OCI-LY7 (cell line): ENCODE measurements around the gene MAP3K2. TPM values are rescaled to one million over a fixed set of nuclear protein-coding genes. Genes with fewer than 3 reads are reported as not detected.

ENCODE experiments used
- BruUV-seq: library from RNA; stranded (reverse); fragments of 400-500 nt; replicated peaks from 2 replicates; lab custom pipeline; 2021; lab: Mats Ljungman, UMichigan
- CTCF ChIA-PET: fragments of 300-600 bp; sonication (Branson Sonifier 250); formaldehyde crosslinking; loops from one replicate; lab custom pipeline; 2022; ENCODE audit warnings: antibody characterized with exemption; ENCODE audit not compliant: unreplicated experiment; lab: Charles Lee
- POLR2A ChIA-PET: fragments of 300-600 bp; sonication (Branson Sonifier 250); formaldehyde crosslinking; loops from one replicate; lab custom pipeline; 2022; ENCODE audit warnings: antibody characterized with exemption; lab: Charles Lee
- DNase-seq: peaks from one replicate; pipeline ENCODE4 v3.0.0-alpha.2; 2015; ENCODE audit warnings: low spot score
- H2AFZ ChIP-seq: fragments of 200-600 bp; sonication (generic), shearing (Covaris generic); 2 replicates; pipeline ENCODE4 v1.6.1; 2014; ENCODE audit warnings: mild to moderate bottlenecking, antibody characterized with exemption, low read length, moderate library complexity
- H3K27ac ChIP-seq: fragments of 200-600 bp; sonication (generic); 2 replicates; pipeline ENCODE4 v1.5.1; 2014; ENCODE audit warnings: mixed run types, low read depth, mild to moderate bottlenecking, moderate library complexity, low read length, inconsistent platforms; ENCODE audit not compliant: poor library complexity, severe bottlenecking
- H3K36me3 ChIP-seq: fragments of 200-600 bp; sonication (generic); 2 replicates; pipeline ENCODE4 v1.6.1; 2014; ENCODE audit warnings: mild to moderate bottlenecking, antibody characterized with exemption, low read length, moderate library complexity, mixed read lengths; ENCODE audit not compliant: insufficient read depth
- H3K4me1 ChIP-seq: fragments of 200-600 bp; sonication (generic); 2 replicates; pipeline ENCODE4 v1.5.1; 2014; ENCODE audit warnings: mild to moderate bottlenecking, low read length; ENCODE audit not compliant: insufficient read depth, poor library complexity, severe bottlenecking
- H3K4me2 ChIP-seq: fragments of 200-600 bp; sonication (generic); 2 replicates; pipeline ENCODE4 v1.6.1; 2014; ENCODE audit warnings: mild to moderate bottlenecking, low read length
- H3K4me3 ChIP-seq: fragments of 200-600 bp; sonication (generic); 2 replicates; pipeline ENCODE4 v1.5.1; 2014; ENCODE audit warnings: mild to moderate bottlenecking, low read depth, low read length; ENCODE audit not compliant: poor library complexity, severe bottlenecking
- H3K79me2 ChIP-seq: fragments of 200-600 bp; sonication (generic); 2 replicates; pipeline ENCODE4 v1.6.1; 2016; ENCODE audit warnings: low read depth, mild to moderate bottlenecking, low read length, moderate library complexity, mixed read lengths; ENCODE audit not compliant: insufficient read depth
- H3K9me2 ChIP-seq: fragments of 200-600 bp; sonication (generic); 2 replicates; pipeline ENCODE4 v1.6.1; 2016; ENCODE audit warnings: mild to moderate bottlenecking, low read length, mixed read lengths; ENCODE audit not compliant: insufficient read depth
- H3K9me3 ChIP-seq: fragments of 200-600 bp; sonication (generic); 2 replicates; pipeline ENCODE4 v1.6.1; 2014; ENCODE audit warnings: mild to moderate bottlenecking, mixed run types, low read length, mixed read lengths
- H4K20me1 ChIP-seq: fragments of 200-600 bp; sonication (generic); 2 replicates; pipeline ENCODE4 v1.6.1; 2014; ENCODE audit warnings: mild to moderate bottlenecking, antibody characterized with exemption, low read length, moderate library complexity, mixed read lengths; ENCODE audit not compliant: insufficient read depth
- CTCF ChIP-seq: fragments of 200-600 bp; sonication (generic); conservative IDR thresholded peaks from 2 replicates; pipeline ENCODE4 v1.5.1; 2014; ENCODE audit warnings: mild to moderate bottlenecking, antibody characterized with exemption, low read length, moderate library complexity, mixed read lengths
- EZH2phosphoT487 ChIP-seq: fragments of 200-600 bp; sonication (generic); IDR thresholded peaks from 2 replicates; pipeline ENCODE4 v1.6.1; 2018; ENCODE audit warnings: low read depth, borderline replicate concordance, mild to moderate bottlenecking, mixed run types, antibody characterized with exemption, low read length, moderate library complexity, mixed read lengths
- intact Hi-C: fragments of 100-400 bp; cut with micrococcal nuclease; formaldehyde crosslinking; loops from one replicate; pipeline ENCODE4 v1.10.0; 2022; ENCODE audit not compliant: unreplicated experiment
- total RNA-seq, 2 experiments: library from RNA; depleted of rRNA in 1 of 2; stranded (reverse); fragments of >200 nt in 1 of 2; shearing (Covaris generic) in 1 of 2; gene quantifications; 2 replicates each; pipeline ENCODE4 v1.2.3, GENCODE V29; 2014 to 2022

The MAP3K2 gene
- total RNA-seq, 2 experiments from 2014 or later = 33.2 to 52.5 TPM

- TF ChIP-seq CTCF = no peak
- ChIA-PET POLR2A (interaction anchor here (0.6 kb wide), 1 partner anchor 352 kb away, joined by 6 read pairs; no protein-coding TSS in a partner anchor), CTCF (no interaction called here)
- Histone ChIP-seq H3K36me3 (peaks cover 50% of the 10 kb centered on the region), H3K4me3 (no peak overlapping the region), H3K9me2 (no peaks in the 10 kb centered on the region), H2AFZ (no peak overlapping the region), H4K20me1 (no peaks in the 10 kb centered on the region), H3K4me1 (no peaks in the 10 kb centered on the region), H3K4me2 (no peak overlapping the region), H3K79me2 (no peaks in the 10 kb centered on the region), H3K27ac (no peak overlapping the region), H3K9me3 (no peaks in the 10 kb centered on the region)
- no peak for DNase-seq
- BruUV-seq = no TSS peak
- intact Hi-C loops = no loop called here
These were observed 131.4 kb downstream of the MAP3K2 start for GRCh38 chr2:127256381-127256780.

GRCh38 chr2:127255721-127256120, 132.1 kb downstream of the MAP3K2 start:
- intact Hi-C loops = no loop called here

GRCh38 chr2:127255146-127255545, 132.6 kb downstream of the MAP3K2 start:
- BruUV-seq = no TSS peak
- no peak overlapping the region for H2AFZ ChIP-seq
- H3K79me2 ChIP-seq = no peaks in the 10 kb centered on the region
- TF ChIP-seq EZH2phosphoT487 (no peak), CTCF (no peak)
- H3K9me3 ChIP-seq = no peaks in the 10 kb centered on the region
- CTCF ChIA-PET = no interaction called here
- intact Hi-C loops = no loop called here
- H3K36me3 ChIP-seq = peaks cover 38% of the 10 kb centered on the region
- no peak for DNase-seq
- no peaks in the 10 kb centered on the region for H4K20me1 ChIP-seq
- POLR2A ChIA-PET = no interaction called here
- no peak overlapping the region for H3K4me3 ChIP-seq
- no peak overlapping the region for H3K27ac ChIP-seq
- no peaks in the 10 kb centered on the region for H3K4me1 ChIP-seq
- H3K4me2 ChIP-seq = no peak overlapping the region
- no peaks in the 10 kb centered on the region for H3K9me2 ChIP-seq

More at GRCh38 chr2:127255721-127256120, 132.1 kb downstream of the MAP3K2 start:
- Histone ChIP-seq H3K4me1 (no peaks in the 10 kb centered on the region), H3K9me3 (no peaks in the 10 kb centered on the region), H3K79me2 (no peaks in the 10 kb centered on the region), H3K27ac (no peak overlapping the region), H3K9me2 (no peaks in the 10 kb centered on the region), H3K4me2 (no peak overlapping the region), H4K20me1 (no peaks in the 10 kb centered on the region), H3K4me3 (no peak overlapping the region), H2AFZ (no peak overlapping the region), H3K36me3 (peaks cover 44% of the 10 kb centered on the region)
- DNase-seq = no peak
- ChIA-PET POLR2A (no interaction called here), CTCF (no interaction called here)
- BruUV-seq = no TSS peak
- TF ChIP-seq EZH2phosphoT487 (no peak), CTCF (no peak)
